Stimulated activated CD8-positive, alpha-beta memory T cell treated with anti-CD3 and anti-CD28 coated beads, Interleukin-7, amount 100 ng/mL, for 4 hours (primary cell): ENCODE data around the gene PRKX.
A peak's percentile ranks its signal among the peaks of the same experiment; 100 is the strongest.
"Not testable (repeated sequence)": the region's sequence is repeated elsewhere in the genome, so short reads cannot be mapped to it uniquely, and the experiment has no call there.

Experiments
- DNase-seq, 2 donors: peaks; one replicate each; pipeline ENCODE4 v3.0.0-alpha.2; 2020; ENCODE audit warnings: low read depth in 2 of 2

The PRKX gene

GRCh38 chrX:3653111-3653510, 60.3 kb downstream of the PRKX start:
- no peak for DNase-seq

GRCh38 chrX:3651277-3651676, 62.2 kb downstream of the PRKX start:
- DNase-seq: no peak

GRCh38 chrX:3648084-3648483, 65.4 kb downstream of the PRKX start:
- no peak for DNase-seq

GRCh38 chrX:3639858-3640631, 73.4 kb downstream of the PRKX start:
- DNase-seq: not testable (repeated sequence)

GRCh38 chrX:3639236-3639635, 74.2 kb downstream of the PRKX start:
- no peak for DNase-seq

GRCh38 chrX:3638280-3638873, 75.1 kb downstream of the PRKX start:
- peak; percentile 0 to 15 for DNase-seq

GRCh38 chrX:3636803-3637202, 76.6 kb downstream of the PRKX start:
- no peak for DNase-seq

- no peak for DNase-seq
Measured at GRCh38 chrX:3631196-3631595, 82.3 kb downstream of the PRKX start.

- no peak for DNase-seq
Measured at GRCh38 chrX:3627594-3627993, 85.9 kb downstream of the PRKX start.

- no peak for DNase-seq
Measured at GRCh38 chrX:3621414-3621813, 92.0 kb downstream of the PRKX start.

GRCh38 chrX:3611744-3612143, 101.7 kb downstream of the PRKX start:
- not testable (repeated sequence) for DNase-seq

GRCh38 chrX:3609810-3610209, 103.6 kb downstream of the PRKX start:
- no peak for DNase-seq

GRCh38 chrX:3603026-3603661, 110.3 kb downstream of the PRKX start:
- DNase-seq: no peak

- no peak for DNase-seq
Measured at GRCh38 chrX:3599802-3600430, 113.5 kb downstream of the PRKX start.

- DNase-seq: no peak
Measured at GRCh38 chrX:3598709-3599108, 114.7 kb downstream of the PRKX start.

- no peak for DNase-seq
Measured at GRCh38 chrX:3598046-3598605, 115.3 kb downstream of the PRKX start.

GRCh38 chrX:3592184-3592583, 121.3 kb downstream of the PRKX start:
- no peak for DNase-seq

GRCh38 chrX:3589474-3589873, 124.0 kb downstream of the PRKX start:
- no peak for DNase-seq

- no peak for DNase-seq
Measured at GRCh38 chrX:3585719-3586118, 127.7 kb downstream of the PRKX start.

GRCh38 chrX:3584415-3584996, 128.9 kb downstream of the PRKX start:
- DNase-seq: no peak

- no peak for DNase-seq
Measured at GRCh38 chrX:3582451-3582850, 131.0 kb downstream of the PRKX start.

- no peak for DNase-seq
Measured at GRCh38 chrX:3581609-3582108, 131.8 kb downstream of the PRKX start.
